OCI-LY7 (cell line): ENCODE data around the gene RNF144B.

Source experiments
- CTCF ChIP-seq: fragments of 200-600 bp; sonication (generic); conservative IDR thresholded peaks from 2 replicates; pipeline ENCODE4 v1.5.1; 2014; ENCODE audit warnings: mild to moderate bottlenecking, antibody characterized with exemption, low read length, moderate library complexity, mixed read lengths
- EZH2phosphoT487 ChIP-seq: fragments of 200-600 bp; sonication (generic); IDR thresholded peaks from 2 replicates; pipeline ENCODE4 v1.6.1; 2018; ENCODE audit warnings: low read depth, borderline replicate concordance, mild to moderate bottlenecking, mixed run types, antibody characterized with exemption, low read length, moderate library complexity, mixed read lengths

DNA sequence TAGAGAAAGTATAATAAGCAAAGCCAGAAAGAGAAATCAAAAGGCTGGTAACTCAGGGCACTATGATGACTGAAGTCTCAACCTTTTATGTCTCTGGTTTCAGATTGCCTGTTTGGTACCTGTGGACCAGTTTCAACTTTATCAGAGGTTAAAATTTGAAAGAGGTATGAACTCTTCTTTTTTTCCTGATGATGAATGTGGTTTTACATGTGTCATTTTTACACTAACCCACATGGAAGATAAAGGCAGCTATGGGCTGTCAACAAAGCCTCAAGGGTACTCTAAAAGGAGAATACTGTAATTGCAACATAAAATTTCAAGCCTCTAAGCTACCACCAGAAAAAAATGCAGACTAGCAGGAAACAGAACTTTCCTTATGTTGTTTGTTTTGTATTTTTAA, 52.4 kb downstream of the RNF144B start:
- TF ChIP-seq CTCF (no peak), EZH2phosphoT487 (no peak)
